Measurements from ENCODE around the gene ADAM12. TPM values are rescaled to one million over a fixed set of nuclear protein-coding genes. Genes with fewer than 3 reads are reported as not detected.

The ADAM12 gene
- total and polyA plus RNA-seq, 7 donors, result 0.01 to 3.3 (median 0.24) TPM; not detected in 2

DNA sequence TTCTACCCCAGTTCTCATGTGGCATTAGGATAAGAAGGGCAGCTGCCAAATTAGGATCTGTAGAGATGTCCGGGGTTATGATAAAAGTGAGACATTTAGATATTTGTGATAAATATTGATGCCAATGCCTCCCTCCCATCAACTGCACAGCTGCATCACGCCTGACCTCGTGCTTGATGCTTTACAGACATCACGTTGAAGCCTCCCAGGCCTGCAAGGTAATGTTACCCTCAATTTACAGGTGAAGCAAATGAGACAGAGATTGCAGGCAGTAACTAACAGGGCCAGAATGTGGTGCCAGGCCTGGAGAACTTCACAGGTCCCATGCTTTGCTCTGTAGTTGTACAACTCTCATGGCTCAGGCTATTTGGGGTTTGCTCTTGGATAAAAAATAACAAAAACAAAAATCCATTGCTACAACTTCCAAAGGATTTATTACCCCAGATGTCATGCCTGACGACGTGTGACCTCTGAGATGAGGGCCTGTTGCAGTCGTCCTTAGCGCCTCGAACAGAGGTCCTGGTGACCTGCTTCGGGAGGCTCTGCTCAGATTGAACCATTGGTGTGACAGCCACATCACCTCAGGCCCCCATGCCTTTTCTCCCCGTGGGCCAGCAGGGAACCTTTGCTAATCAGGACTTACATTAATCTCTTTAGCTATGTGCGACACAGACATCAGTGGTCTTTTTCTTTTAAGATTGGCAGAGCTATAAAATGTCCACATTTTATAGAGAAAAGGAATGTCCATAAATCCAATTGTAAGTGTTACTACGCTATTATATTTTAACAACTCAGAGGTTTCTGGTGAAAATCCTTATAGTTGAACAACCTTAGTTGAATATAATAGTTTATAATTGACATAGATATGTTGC is 169.3 kb downstream of the ADAM12 start:
- Histone ChIP-seq H3K4me3 (no peak overlapping the region), H3K36me3 (ENCODE audit: insufficient read depth in 1 of 2, low read depth in 1 of 2) (no peaks in the 10 kb centered on the region), H3K9me3 (no peaks in the 10 kb centered on the region), H3K4me1 (no peaks in the 10 kb centered on the region), H3K27ac (no peak overlapping the region), H3K27me3 (ENCODE audit: insufficient read depth in 3 of 3, low read length in 2 of 3) (no peaks in the 10 kb centered on the region)
- 75 to 80% (median 78%) methylated on average over 13 of the region's 13 CpGs for WGBS, 3 donors
- intact Hi-C loops (cut with DNase I), result no loop called here
- ATAC-seq (no peak), DNase-seq (no peak)
- no peak for TF ChIP-seq CTCF (IDR thresholded peaks at IDR 0.05)

- ATAC-seq (no peak), DNase-seq (no peak)
- Histone ChIP-seq H3K4me1 (no peaks in the 10 kb centered on the region), H3K9me3 (no peaks in the 10 kb centered on the region), H3K27ac (no peak overlapping the region), H3K4me3 (no peak overlapping the region), H3K27me3 (ENCODE audit: insufficient read depth in 3 of 3, low read length in 2 of 3) (no peaks in the 10 kb centered on the region), H3K36me3 (ENCODE audit: insufficient read depth in 1 of 2, low read depth in 1 of 2) (no peaks in the 10 kb centered on the region)
- TF ChIP-seq CTCF (IDR thresholded peaks at IDR 0.05), result no peak
- 94 to 97% (median 95%) methylated on average over 5 of the region's 5 CpGs for WGBS, 3 donors
- intact Hi-C loops (cut with DNase I), result no loop called here
These were observed 170.1 kb downstream of the ADAM12 start for GRCh38 chr10:126218174-126218573.

DNA sequence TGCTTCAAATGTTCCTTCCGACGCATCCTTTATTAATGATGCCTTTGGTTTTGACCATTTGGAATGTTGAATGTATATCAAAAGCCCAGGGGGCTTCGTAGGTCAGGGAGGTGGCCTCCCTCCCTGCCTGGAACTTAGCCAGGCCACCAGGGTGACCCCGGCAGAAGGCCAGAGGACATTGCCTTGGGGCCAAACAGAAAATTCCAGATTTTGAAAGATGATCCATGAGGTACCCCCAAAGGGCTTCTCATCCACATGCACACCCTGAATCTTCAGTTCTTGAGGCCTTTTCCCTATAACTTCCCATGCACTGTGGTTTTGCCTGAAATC is 171.7 kb downstream of the ADAM12 start:
- no peak overlapping the region for H3K27ac ChIP-seq
- ATAC-seq (no peak), DNase-seq (no peak)
- no peaks in the 10 kb centered on the region for H3K9me3 ChIP-seq
- H3K27me3 ChIP-seq (ENCODE audit: insufficient read depth in 3 of 3, low read length in 2 of 3), result no peaks in the 10 kb centered on the region
- H3K36me3 ChIP-seq (ENCODE audit: insufficient read depth in 1 of 2, low read depth in 1 of 2), result no peaks in the 10 kb centered on the region
- no peak for TF ChIP-seq CTCF (IDR thresholded peaks at IDR 0.05)
- WGBS, 3 donors, result 66 to 77% (median 72%) methylated on average over 4 of the region's 4 CpGs
- no peak overlapping the region for H3K4me3 ChIP-seq
- H3K4me1 ChIP-seq, result no peaks in the 10 kb centered on the region
- intact Hi-C loops (cut with DNase I), result no loop called here

- no peaks in the 10 kb centered on the region for H3K27me3 ChIP-seq (ENCODE audit: insufficient read depth in 3 of 3, low read length in 2 of 3)
- intact Hi-C loops (cut with DNase I), result no loop called here
- ATAC-seq (no peak), DNase-seq (no peak)
- no peaks in the 10 kb centered on the region for H3K9me3 ChIP-seq
- H3K27ac ChIP-seq, result no peak overlapping the region
- H3K36me3 ChIP-seq (ENCODE audit: insufficient read depth in 1 of 2, low read depth in 1 of 2), result no peaks in the 10 kb centered on the region
- no peaks in the 10 kb centered on the region for H3K4me1 ChIP-seq
- 67 to 72% (median 69%) methylated on average over 11 of the region's 11 CpGs for WGBS, 3 donors
- no peak for TF ChIP-seq CTCF (IDR thresholded peaks at IDR 0.05)
- no peak overlapping the region for H3K4me3 ChIP-seq
These were observed 172.3 kb downstream of the ADAM12 start for GRCh38 chr10:126215746-126216631.
